IMR-90 (cell line): ENCODE measurements around the gene PRDM2. TPM values are rescaled to one million over a fixed set of nuclear protein-coding genes. Genes with fewer than 3 reads are reported as not detected.
A peak's percentile ranks its signal among the peaks of the same experiment; 100 is the strongest.

Experiments used
- ATAC-seq: fragments of 200-7000 bp; cut with Tn5 transposase; 2 replicates; pipeline ENCODE4 v1.9.1; 2020; ENCODE audit warnings: low read depth, mild to moderate bottlenecking, moderate library complexity
- BruUV-seq: library from RNA; stranded (reverse); fragments of 400-500 nt; replicated peaks from 2 replicates; lab custom pipeline; 2021; lab: Mats Ljungman, UMichigan
- CTCF ChIA-PET: fragments of 300-600 bp; formaldehyde crosslinking; extraction: SDS; loops from one replicate; lab custom pipeline; 2021; ENCODE audit warnings: antibody characterized with exemption; lab: Yijun Ruan, JAX
- POLR2A ChIA-PET: fragments of 300-600 bp; sonication (Branson Sonifier 250); formaldehyde crosslinking; loops from one replicate; lab custom pipeline; 2022; ENCODE audit warnings: antibody characterized with exemption; ENCODE audit not compliant: unreplicated experiment; lab: Charles Lee
- DNase-seq: peaks from one replicate; pipeline ENCODE4 v3.0.0; 2013
- H2AFZ ChIP-seq: replicated peaks from 2 replicates; pipeline ENCODE3; 2013; ENCODE audit warnings: low read length, mild to moderate bottlenecking; ENCODE audit not compliant: poor library complexity
- H2AK5ac ChIP-seq: 2 replicates; pipeline ENCODE4 v1.6.1; 2013; ENCODE audit warnings: low read depth, low read length, inconsistent platforms
- H2AK9ac ChIP-seq: replicated peaks from 2 replicates; pipeline ENCODE3; 2013; ENCODE audit warnings: mild to moderate bottlenecking, low read depth, low read length, moderate library complexity; ENCODE audit not compliant: poor library complexity
- H2BK120ac ChIP-seq: 2 replicates; pipeline ENCODE4 v1.6.1; 2013; ENCODE audit warnings: low read depth, low read length, inconsistent platforms
- H2BK15ac ChIP-seq: 3 replicates; pipeline ENCODE4 v1.6.1; 2013; ENCODE audit warnings: low read depth, low read length, inconsistent platforms
- H2BK20ac ChIP-seq: 2 replicates; pipeline ENCODE4 v1.6.1; 2013; ENCODE audit warnings: low read depth, mild to moderate bottlenecking, inconsistent platforms, low read length, moderate library complexity
- H2BK5ac ChIP-seq: 2 replicates; pipeline ENCODE4 v1.6.1; 2013; ENCODE audit warnings: mild to moderate bottlenecking, low read depth, low read length, inconsistent platforms; ENCODE audit not compliant: poor library complexity, severe bottlenecking
- H3K14ac ChIP-seq: replicated peaks from 2 replicates; pipeline ENCODE4 v1.6.1; 2013; ENCODE audit warnings: low read depth, low read length, inconsistent platforms
- H3K18ac ChIP-seq: 2 replicates; pipeline ENCODE4 v1.6.1; 2013; ENCODE audit warnings: low read depth, low read length, control low read depth
- H3K23ac ChIP-seq: 2 replicates; pipeline ENCODE4 v1.6.1; 2013; ENCODE audit warnings: low read depth, low read length, inconsistent platforms
- H3K27ac ChIP-seq: 2 replicates; pipeline ENCODE4 v1.5.1; 2013; ENCODE audit warnings: mild to moderate bottlenecking, control low read depth, low read length; ENCODE audit not compliant: insufficient read depth
- H3K27me3 ChIP-seq: 2 replicates; pipeline ENCODE4 v1.6.1; 2013; ENCODE audit warnings: low read length; ENCODE audit not compliant: control insufficient read depth, insufficient read depth
- H3K36me3 ChIP-seq: 2 replicates; pipeline ENCODE4 v1.6.1; 2013; ENCODE audit warnings: low read length, mixed read lengths; ENCODE audit not compliant: control insufficient read depth, insufficient read depth
- H3K4ac ChIP-seq: 2 replicates; pipeline ENCODE4 v1.6.1; 2013; ENCODE audit warnings: low read depth, low read length, inconsistent platforms
- H3K4me1 ChIP-seq: 2 replicates; pipeline ENCODE4 v1.6.1; 2013; ENCODE audit warnings: low read length, mixed read lengths; ENCODE audit not compliant: control insufficient read depth, insufficient read depth
- H3K4me2 ChIP-seq: 2 replicates; pipeline ENCODE4 v1.6.1; 2013; ENCODE audit warnings: low read depth, mild to moderate bottlenecking, control low read depth, low read length, moderate library complexity
- H3K4me3 ChIP-seq: 2 replicates; pipeline ENCODE4 v1.5.1; 2013; ENCODE audit warnings: low read depth, mild to moderate bottlenecking, control low read depth, low read length, moderate library complexity; ENCODE audit not compliant: insufficient read depth
- H3K56ac ChIP-seq: 2 replicates; pipeline ENCODE4 v1.6.1; 2013; ENCODE audit warnings: low read length, inconsistent platforms; ENCODE audit not compliant: insufficient read depth; ENCODE audit errors: extremely low read depth
- H3K79me1 ChIP-seq, 2 experiments: 2 replicates each; pipeline ENCODE4 v1.6.1; 2013; ENCODE audit warnings: low read length in 2 of 2, inconsistent platforms in 1 of 2, low read depth in 1 of 2
- H3K9ac ChIP-seq: 2 replicates; pipeline ENCODE4 v1.6.1; 2013; ENCODE audit warnings: low read depth, low read length, control low read depth
- H3K9me1 ChIP-seq: 2 replicates; pipeline ENCODE4 v1.6.1; 2013; ENCODE audit warnings: low read length, inconsistent platforms; ENCODE audit not compliant: insufficient read depth
- H3K9me3 ChIP-seq: 2 replicates; pipeline ENCODE4 v1.6.1; 2013; ENCODE audit warnings: low read length; ENCODE audit not compliant: control insufficient read depth, insufficient read depth
- H4K20me1 ChIP-seq: 2 replicates; pipeline ENCODE4 v1.6.1; 2013; ENCODE audit warnings: low read length, inconsistent platforms; ENCODE audit not compliant: insufficient read depth
- H4K5ac ChIP-seq: 2 replicates; pipeline ENCODE4 v1.6.1; 2013; ENCODE audit warnings: mild to moderate bottlenecking, low read depth, low read length, control low read depth
- H4K8ac ChIP-seq, 2 experiments: 2 replicates each; pipeline ENCODE4 v1.6.1; 2013; ENCODE audit warnings: low read depth in 2 of 2, low read length in 2 of 2, control low read depth in 1 of 2, inconsistent platforms in 1 of 2
- H4K91ac ChIP-seq: 2 replicates; pipeline ENCODE4 v1.6.1; 2013; ENCODE audit warnings: low read depth, low read length, inconsistent platforms; ENCODE audit not compliant: insufficient read depth
- POLR2A ChIP-seq: IDR thresholded peaks from 2 replicates; pipeline ENCODE4 v1.6.1; 2012; ENCODE audit warnings: mild to moderate bottlenecking, low read depth, low read length
- RFX5 ChIP-seq: IDR thresholded peaks from 2 replicates; pipeline ENCODE4 v1.8.0; 2012; ENCODE audit warnings: low read depth, mild to moderate bottlenecking, low read length, moderate library complexity
- SMC3 ChIP-seq: fragments of 150-350 bp; IDR thresholded peaks from 2 replicates; pipeline ENCODE4 v1.6.1; 2016; ENCODE audit warnings: low read depth, mild to moderate bottlenecking, antibody characterized with exemption, low read length, moderate library complexity
- USF2 ChIP-seq: fragments of 150-350 bp; IDR thresholded peaks from 2 replicates; pipeline ENCODE4 v1.6.1; 2017; ENCODE audit warnings: mild to moderate bottlenecking, antibody characterized with exemption, low read length, low read depth
- WGBS, 2 experiments: methylation state at CpG; one replicate each; pipeline versions ENCODE4 v1.1.5 to v1.1.7; 2013; ENCODE audit warnings: missing lambda C conversion rate in 2 of 2; ENCODE audit not compliant: insufficient read length in 1 of 2; ENCODE audit errors: extremely low coverage in 2 of 2; 5-methylcytosine and 5-hydroxymethylcytosine counted together
- dilution Hi-C: fragments of 300-500 bp; cut with HindIII; formaldehyde crosslinking; loops from one replicate; pipeline ENCODE4 v1.14.3; 2018; ENCODE audit warnings: low sequenced_read_pairs; ENCODE audit not compliant: unreplicated experiment
- in situ Hi-C: fragments of 300-500 bp; cut with MboI; formaldehyde crosslinking; loops from 3 replicates; pipeline ENCODE4 v1.14.3; 2019; ENCODE audit warnings: low sequenced_read_pairs, inconsistent platforms, mixed read lengths
- intact Hi-C: fragments of 100-400 bp; cut with micrococcal nuclease; formaldehyde crosslinking; loops from 2 replicates; pipeline ENCODE4 v1.10.0; 2022
- polyA plus RNA-seq, 3 experiments: library from polyadenylated mRNA; depleted of rRNA; stranded (reverse); fragments of >200 nt; gene quantifications; 2 replicates each; pipeline ENCODE4 v1.2.3, GENCODE V29; 2012; ENCODE audit warnings: low replicate concordance in 1 of 3
- total RNA-seq: library from RNA; depleted of rRNA; stranded (reverse); fragments of >200 nt; gene quantifications from 2 replicates; pipeline ENCODE4 v1.2.3, GENCODE V29; 2012

Gene PRDM2
- total and polyA plus RNA-seq, 2 of the 4 experiments (the other 2 are of a cell fraction): 3.4 to 8.9 TPM

- Histone ChIP-seq H3K27me3 (no peaks in the 10 kb centered on the region), H3K4me3 (no peak overlapping the region), H3K4me2 (no peak overlapping the region), H2BK120ac (no peak overlapping the region), H3K56ac (no peak overlapping the region), H3K9ac (no peak overlapping the region), H3K18ac (no peak overlapping the region), H2AK9ac (no peak overlapping the region), H4K5ac (no peak overlapping the region), H3K14ac (no peak overlapping the region), H3K9me1 (peaks cover 12% of the 10 kb centered on the region), H4K20me1 (peaks cover 51% of the 10 kb centered on the region), H3K9me3 (no peaks in the 10 kb centered on the region), H2AFZ (no peak overlapping the region), H2BK20ac (no peak overlapping the region), H4K8ac (0 out of 4 replicates have a peak overlapping the region, but pooled peaks of 1 of the 2 experiments have one; percentile 1), H3K23ac (no peak overlapping the region), H4K91ac (no peak overlapping the region), H3K27ac (no peak overlapping the region), H2BK5ac (no peak overlapping the region), H2BK15ac (no peak overlapping the region), H3K36me3 (peaks cover 17% of the 10 kb centered on the region), H3K4me1 (peaks cover 9% of the 10 kb centered on the region), H3K4ac (no peak overlapping the region), H3K79me1 (peaks cover 42 to 73% of the 10 kb centered on the region in 2 experiments), H2AK5ac (no peak overlapping the region)
- DNase-seq (no peak), ATAC-seq (no peak)
- WGBS, 2 experiments: no CpG with 5 or more reads among the region's 6 CpGs
- CTCF ChIA-PET: interaction anchor here (0.8 kb wide), 1 partner anchor 29 kb away, joined by 3 read pairs; no protein-coding TSS in a partner anchor
- intact Hi-C loops: loop anchor here (5.0 kb wide), 1 partner anchor 36 kb away; no protein-coding TSS in a partner anchor
- TF ChIP-seq USF2 (no peak), RFX5 (no peak), POLR2A (no peak), SMC3 (no peak)
- POLR2A ChIA-PET: no interaction called here
- BruUV-seq: no TSS peak
- dilution Hi-C loops: no loop called here
- in situ Hi-C loops: no loop called here
Measured at GRCh38 chr1:13788795-13789194, 88.8 kb downstream of the PRDM2 start.
